Epithelial cell of proximal tubule (primary cell): ENCODE data around the gene MKRN3. TPM values are rescaled to one million over a fixed set of nuclear protein-coding genes. Genes with fewer than 3 reads are reported as not detected.

Experiments used
- DNase-seq: peaks from one replicate; pipeline ENCODE4 v3.0.0-alpha.2; 2011; ENCODE audit warnings: low read depth
- H3K4me3 ChIP-seq: 2 replicates; pipeline ENCODE4 v1.5.1; 2011; ENCODE audit warnings: low read depth, mild to moderate bottlenecking, low read length
- CTCF ChIP-seq: conservative IDR thresholded peaks from 2 replicates; pipeline ENCODE4 v1.5.1; 2012; ENCODE audit warnings: low read depth, mild to moderate bottlenecking, low read length
- total RNA-seq: library from RNA; depleted of rRNA; stranded (reverse); fragments of >200 nt; gene quantifications from 2 replicates; pipeline ENCODE4 v1.2.3, GENCODE V29; 2015

MKRN3 gene
- 0.81 TPM in 1 of 2 replicates, not detected in the other for total RNA-seq

- no peak for TF ChIP-seq CTCF
- DNase-seq, result no peak
Observed at GRCh38 chr15:23565395-23566070, at the start of gene MKRN3. Gene MKRN3 (plus strand): TSS chr15:23565674. CDS start chr15:23565783, 109 bp downstream.

GRCh38 chr15:23516866-23517265 is 48.6 kb upstream of the MKRN3 start:
- DNase-seq, result no peak
- TF ChIP-seq CTCF, result no peak
- no peak overlapping the region for H3K4me3 ChIP-seq

More at GRCh38 chr15:23565395-23566070, at the start of gene MKRN3:
- no peak within 1 kb of the TSS for H3K4me3 ChIP-seq

GRCh38 chr15:23518104-23518503 is 47.4 kb upstream of the MKRN3 start:
- DNase-seq, result no peak
- H3K4me3 ChIP-seq, result no peak overlapping the region
- TF ChIP-seq CTCF, result no peak

- H3K4me3 ChIP-seq, result no peak overlapping the region
- TF ChIP-seq CTCF, result no peak
- peak; percentile 23 for DNase-seq
Observed at GRCh38 chr15:23524816-23525215, 40.7 kb upstream of the MKRN3 start.

GRCh38 chr15:23529891-23530290 is 35.6 kb upstream of the MKRN3 start:
- TF ChIP-seq CTCF, result no peak

GRCh38 chr15:23532024-23532423 is 33.5 kb upstream of the MKRN3 start:
- no peak overlapping the region for H3K4me3 ChIP-seq
- no peak for TF ChIP-seq CTCF
- peak; percentile 40 for DNase-seq

More at GRCh38 chr15:23529891-23530290, 35.6 kb upstream of the MKRN3 start:
- H3K4me3 ChIP-seq, result no peak overlapping the region
- no peak for DNase-seq

- no peak for TF ChIP-seq CTCF
- no peak overlapping the region for H3K4me3 ChIP-seq
Observed at GRCh38 chr15:23536659-23537058, 28.8 kb upstream of the MKRN3 start.

More at GRCh38 chr15:23536659-23537058, 28.8 kb upstream of the MKRN3 start:
- DNase-seq, result no peak
